CD14-positive monocyte (primary cell): Measurements from ENCODE around the gene TRHDE. TPM values are rescaled to one million over a fixed set of nuclear protein-coding genes. Genes with fewer than 3 reads are reported as not detected.

ENCODE experiments used
- DNase-seq, 3 donors: peaks; one replicate each; pipeline ENCODE4 v3.0.0-alpha.2; 2011 to 2022
- H2AFZ ChIP-seq: 2 replicates; pipeline ENCODE4 v1.6.0; 2012; ENCODE audit warnings: mild to moderate bottlenecking, low read depth, low read length, inconsistent platforms; ENCODE audit not compliant: insufficient read depth, poor library complexity, severe bottlenecking
- H3K27ac ChIP-seq, 2 donors: 1 replicate in 1 of 2; 2 replicates in 1 of 2; pipeline ENCODE4 v1.5.1; 2012 to 2013; ENCODE audit warnings: low read length in 2 of 2, control low read depth in 1 of 2, inconsistent platforms in 1 of 2, low read depth in 1 of 2, mild to moderate bottlenecking in 1 of 2
- H3K27me3 ChIP-seq, 2 donors: one replicate each; pipeline versions ENCODE4 v1.6.0 to v1.6.1; 2011 to 2013; ENCODE audit warnings: low read length in 2 of 2; ENCODE audit not compliant: control insufficient read depth in 2 of 2, insufficient read depth in 2 of 2
- H3K36me3 ChIP-seq, 2 donors: replicated peaks in 1 of 2; 1 replicate in 1 of 2; 2 replicates in 1 of 2; pipeline versions ENCODE4 v1.5.1 to v1.6.1; 2012 to 2013; ENCODE audit warnings: low read length in 2 of 2, control low read depth in 1 of 2, inconsistent platforms in 1 of 2, mild to moderate bottlenecking in 1 of 2; ENCODE audit not compliant: insufficient read depth in 2 of 2, control insufficient read depth in 1 of 2
- H3K4me1 ChIP-seq, 2 donors: 1 replicate in 1 of 2; 2 replicates in 1 of 2; pipeline versions ENCODE4 v1.5.1 to v1.6.1; 2012 to 2013; ENCODE audit warnings: low read length in 2 of 2, control low read depth in 1 of 2, inconsistent platforms in 1 of 2, mild to moderate bottlenecking in 1 of 2, moderate library complexity in 1 of 2; ENCODE audit not compliant: insufficient read depth in 2 of 2, control insufficient read depth in 1 of 2
- H3K4me2 ChIP-seq: replicated peaks from 2 replicates; pipeline ENCODE3; 2012; ENCODE audit warnings: low read length, moderate library complexity, mild to moderate bottlenecking; ENCODE audit not compliant: poor library complexity, severe bottlenecking; ENCODE audit errors: extremely low read depth
- H3K4me3 ChIP-seq, 3 experiments: fragments of 200-600 bp in 1 of 3; sonication (generic) in 1 of 3; replicated peaks in 1 of 3; 1 replicate in 2 of 3; 2 replicates in 1 of 3; pipeline ENCODE4 v1.5.1; 2011 to 2013; ENCODE audit warnings: low read length in 3 of 3, mild to moderate bottlenecking in 3 of 3, control low read depth in 2 of 3, low read depth in 2 of 3, inconsistent platforms in 1 of 3, moderate library complexity in 1 of 3
- H3K79me2 ChIP-seq: 2 replicates; pipeline ENCODE4 v1.6.0; 2012; ENCODE audit warnings: mild to moderate bottlenecking, control low read depth, inconsistent platforms, low read length, moderate library complexity; ENCODE audit not compliant: insufficient read depth
- H3K9ac ChIP-seq: 2 replicates; pipeline ENCODE4 v1.6.0; 2017; ENCODE audit warnings: low read length, mild to moderate bottlenecking; ENCODE audit not compliant: insufficient read depth, poor library complexity, severe bottlenecking
- H3K9me3 ChIP-seq, 2 donors: replicated peaks in 1 of 2; 1 replicate in 1 of 2; 2 replicates in 1 of 2; pipeline versions ENCODE4 v1.5.1 to v1.6.1; 2012 to 2013; ENCODE audit warnings: low read length in 2 of 2, control low read depth in 1 of 2; ENCODE audit not compliant: control insufficient read depth in 1 of 2, insufficient read depth in 1 of 2
- H4K20me1 ChIP-seq: 2 replicates; pipeline ENCODE4 v1.6.0; 2012; ENCODE audit warnings: mild to moderate bottlenecking, low read length, control low read depth, moderate library complexity; ENCODE audit not compliant: insufficient read depth
- H3K27ac Mint-ChIP-seq, 7 donors: one replicate each; pipeline ENCODE4 v1.8.0; 2020; ENCODE audit warnings: mild to moderate bottlenecking in 7 of 7, mixed read lengths in 7 of 7, moderate library complexity in 6 of 7, inconsistent platforms in 2 of 7
- H3K27me3 Mint-ChIP-seq, 3 donors: one replicate each; pipeline ENCODE4 v1.8.0; 2021 to 2022; ENCODE audit warnings: low read depth in 3 of 3, mild to moderate bottlenecking in 3 of 3, mixed read lengths in 3 of 3, moderate library complexity in 3 of 3, inconsistent platforms in 1 of 3
- H3K36me3 Mint-ChIP-seq, 2 donors: one replicate each; pipeline ENCODE4 v1.8.0; 2020; ENCODE audit warnings: mixed read lengths in 2 of 2, inconsistent platforms in 1 of 2, mild to moderate bottlenecking in 1 of 2
- H3K4me1 Mint-ChIP-seq: one replicate; pipeline ENCODE4 v1.8.0; 2020; ENCODE audit warnings: mild to moderate bottlenecking, mixed read lengths
- H3K4me3 Mint-ChIP-seq, 2 donors: one replicate each; pipeline ENCODE4 v1.8.0; 2020; ENCODE audit warnings: mild to moderate bottlenecking in 2 of 2, mixed read lengths in 2 of 2, moderate library complexity in 1 of 2
- H3K9me3 Mint-ChIP-seq, 7 donors: one replicate each; pipeline ENCODE4 v1.8.0; 2020 to 2022; ENCODE audit warnings: mixed read lengths in 7 of 7, mild to moderate bottlenecking in 6 of 7, moderate library complexity in 6 of 7, inconsistent platforms in 2 of 7
- CTCF ChIP-seq: fragments of 200-600 bp; IDR thresholded peaks from one replicate; pipeline ENCODE4 v1.8.0; 2022; ENCODE audit warnings: antibody characterized with exemption, mild to moderate bottlenecking
- WGBS: methylation state at CpG from one replicate; pipeline ENCODE4 v1.1.5; 2013; ENCODE audit warnings: missing lambda C conversion rate; ENCODE audit not compliant: insufficient coverage; 5-methylcytosine and 5-hydroxymethylcytosine counted together
- intact Hi-C, 2 donors: fragments of 100-400 bp; cut with micrococcal nuclease; formaldehyde crosslinking; loops; one replicate each; pipeline versions ENCODE4 v1.15.0 to v1.15.1; 2023
- polyA plus RNA-seq, 3 donors: library from polyadenylated mRNA; depleted of rRNA in 1 of 3; unstranded in 2 of 3; stranded (reverse) in 1 of 3; fragments of 300-500 nt in 2 of 3; fragments of >200 nt in 1 of 3; fragmentation: Illumina TruSeq in 2 of 3; gene quantifications; 1 replicate in 2 of 3; 2 replicates in 1 of 3; pipeline ENCODE4 v1.2.3, GENCODE V29; 2012 to 2021

TRHDE gene
- polyA plus RNA-seq, 3 donors = not detected

- Mint-ChIP-seq H3K9me3 (peaks cover 0 to 17% (median 8%) of the 10 kb centered on the region in 7 donors), H3K27ac (no peak overlapping the region), H3K27me3 (no peaks in the 10 kb centered on the region), H3K36me3 (no peaks in the 10 kb centered on the region), H3K4me1 (no peaks in the 10 kb centered on the region), H3K4me3 (no peak overlapping the region)
- H3K27me3 ChIP-seq = no peaks in the 10 kb centered on the region
- H4K20me1 ChIP-seq = no peaks in the 10 kb centered on the region
- H3K4me1 ChIP-seq = no peaks in the 10 kb centered on the region
- no CpG with 5 or more reads among the region's 2 CpGs for WGBS
- no peak for TF ChIP-seq CTCF
- no peak overlapping the region for H3K27ac ChIP-seq
- H3K79me2 ChIP-seq = no peaks in the 10 kb centered on the region
- H3K4me3 ChIP-seq = no peak overlapping the region
- H3K9me3 ChIP-seq = peaks cover 5 to 9% of the 10 kb centered on the region in 2 donors
- intact Hi-C loops = no loop called here
- no peak overlapping the region for H2AFZ ChIP-seq
- H3K36me3 ChIP-seq = no peaks in the 10 kb centered on the region
- no peak overlapping the region for H3K4me2 ChIP-seq
- H3K9ac ChIP-seq = no peak overlapping the region
- DNase-seq = no peak
Observed at GRCh38 chr12:72380441-72380840, 108.3 kb downstream of the TRHDE start.

- H3K36me3 ChIP-seq = no peaks in the 10 kb centered on the region
- H3K27ac Mint-ChIP-seq = no peak overlapping the region
- H3K4me3 ChIP-seq = no peak overlapping the region
- no peaks in the 10 kb centered on the region for H4K20me1 ChIP-seq
- TF ChIP-seq CTCF = no peak
- no peak overlapping the region for H3K4me3 Mint-ChIP-seq
- peaks cover 4 to 11% of the 10 kb centered on the region in 2 donors for H3K9me3 ChIP-seq
- H2AFZ ChIP-seq = no peak overlapping the region
- H3K27me3 ChIP-seq = no peaks in the 10 kb centered on the region
- H3K27ac ChIP-seq = no peak overlapping the region
- no peaks in the 10 kb centered on the region for H3K27me3 Mint-ChIP-seq
- H3K79me2 ChIP-seq = no peaks in the 10 kb centered on the region
- H3K36me3 Mint-ChIP-seq = no peaks in the 10 kb centered on the region
- no peaks in the 10 kb centered on the region for H3K4me1 ChIP-seq
- H3K9ac ChIP-seq = no peak overlapping the region
- H3K4me2 ChIP-seq = no peak overlapping the region
- peaks cover 0 to 11% (median 5%) of the 10 kb centered on the region in 7 donors for H3K9me3 Mint-ChIP-seq
- intact Hi-C loops = no loop called here
- DNase-seq = no peak
- no peaks in the 10 kb centered on the region for H3K4me1 Mint-ChIP-seq
Observed at GRCh38 chr12:72388322-72388721, 116.2 kb downstream of the TRHDE start.
